NCI-H774 (cell line): ENCODE data around the gene DNASE1L1.

Source experiments
- DNase-seq: peaks from one replicate; lab custom pipeline; 2025; lab: John Stamatoyannopoulos, UW

DNASE1L1 gene

DNA sequence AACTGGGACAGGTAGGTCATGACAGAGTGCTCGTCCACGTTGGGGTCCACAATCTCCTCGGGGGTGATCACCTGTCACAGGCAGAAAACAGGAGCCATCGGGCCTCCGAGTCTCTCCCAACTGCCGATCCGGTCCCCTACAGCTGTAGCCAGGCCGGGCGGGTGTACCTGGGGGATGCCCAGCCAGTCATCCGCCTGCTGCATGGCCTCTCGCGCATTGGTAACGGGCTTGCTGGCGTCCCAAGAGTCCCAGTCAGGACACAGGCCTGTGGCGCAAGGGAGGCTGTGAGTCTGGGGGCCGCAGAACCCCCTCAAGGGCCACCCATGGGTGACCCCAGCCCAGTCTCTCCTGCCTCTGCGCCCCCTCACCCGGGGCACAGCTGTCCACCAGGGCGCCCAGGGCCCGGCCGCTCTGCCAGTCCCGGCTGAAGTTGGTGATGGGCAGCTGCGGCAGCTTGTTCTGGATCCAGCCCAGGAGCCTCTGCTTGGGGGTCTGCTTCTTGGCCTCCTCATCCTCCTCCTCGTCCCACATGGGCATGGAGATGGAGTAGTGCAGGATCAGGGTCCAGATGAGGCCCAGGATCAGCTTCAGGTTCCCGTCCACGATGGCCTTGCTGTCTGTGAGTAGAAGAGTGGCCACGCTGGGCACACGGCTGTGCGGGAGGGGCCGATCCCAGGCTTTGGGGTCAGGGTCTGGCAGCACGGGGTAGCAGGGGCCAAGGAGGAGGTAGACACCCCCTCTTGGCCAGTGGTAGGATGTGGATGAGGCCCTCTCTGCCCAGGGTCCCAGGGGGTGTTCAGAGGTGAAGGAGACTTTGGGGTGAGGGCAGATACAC lies 41.4 kb downstream of the DNASE1L1 start:
- no peak for DNase-seq

DNA sequence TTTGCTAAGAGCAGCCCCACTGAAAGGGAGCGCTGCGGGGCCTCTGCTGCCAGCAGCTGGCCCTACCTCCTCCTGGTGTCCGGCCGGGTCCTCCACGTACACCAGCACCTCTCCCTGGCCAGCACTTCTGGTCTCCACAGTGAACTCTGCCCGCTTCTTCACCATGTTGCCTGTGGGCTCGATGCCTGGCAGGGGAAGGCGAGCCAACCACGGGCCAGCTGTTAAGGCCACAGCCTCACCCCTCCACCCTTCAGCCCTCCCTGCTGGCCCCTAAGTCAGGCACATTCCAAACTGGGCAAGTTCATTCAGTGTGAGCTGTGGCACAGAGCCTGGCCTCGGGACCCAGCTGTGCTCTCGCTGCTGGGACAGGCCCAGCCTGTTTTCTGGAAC lies 42.4 kb downstream of the DNASE1L1 start:
- DNase-seq = no peak

DNA sequence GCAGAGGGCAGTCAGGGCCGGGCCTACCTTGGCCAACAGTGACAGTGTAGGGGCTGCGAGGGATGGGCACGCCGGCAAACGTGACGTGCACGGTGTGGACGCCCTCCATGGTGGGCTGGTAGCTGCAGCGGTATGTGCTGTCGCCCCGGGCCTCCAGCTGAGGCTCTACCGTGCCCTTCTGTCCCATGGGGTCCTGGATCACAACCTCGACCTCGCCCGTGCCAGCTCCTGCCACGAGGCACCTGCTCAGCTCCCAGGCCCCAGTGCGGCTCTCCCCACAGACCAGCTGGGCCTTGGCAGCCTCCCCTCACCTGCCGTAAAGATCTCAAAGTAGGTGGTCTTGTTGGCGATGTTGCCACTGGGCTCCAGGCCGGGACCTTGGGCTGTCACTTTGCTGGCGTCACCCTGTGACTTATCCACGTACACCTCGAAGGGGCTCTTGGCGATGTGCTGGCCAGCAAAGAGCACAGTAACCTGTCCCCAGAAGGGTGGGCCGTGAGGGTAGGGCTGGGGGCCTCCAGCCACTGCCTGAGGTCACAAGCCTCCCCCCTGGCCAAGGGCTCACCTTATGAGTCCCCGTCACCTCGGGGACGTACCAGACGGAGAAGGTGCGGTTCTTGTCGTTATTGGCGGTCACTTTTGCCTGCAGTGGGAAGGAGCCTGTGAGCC lies 42.9 kb downstream of the DNASE1L1 start:
- DNase-seq = no peak

DNA sequence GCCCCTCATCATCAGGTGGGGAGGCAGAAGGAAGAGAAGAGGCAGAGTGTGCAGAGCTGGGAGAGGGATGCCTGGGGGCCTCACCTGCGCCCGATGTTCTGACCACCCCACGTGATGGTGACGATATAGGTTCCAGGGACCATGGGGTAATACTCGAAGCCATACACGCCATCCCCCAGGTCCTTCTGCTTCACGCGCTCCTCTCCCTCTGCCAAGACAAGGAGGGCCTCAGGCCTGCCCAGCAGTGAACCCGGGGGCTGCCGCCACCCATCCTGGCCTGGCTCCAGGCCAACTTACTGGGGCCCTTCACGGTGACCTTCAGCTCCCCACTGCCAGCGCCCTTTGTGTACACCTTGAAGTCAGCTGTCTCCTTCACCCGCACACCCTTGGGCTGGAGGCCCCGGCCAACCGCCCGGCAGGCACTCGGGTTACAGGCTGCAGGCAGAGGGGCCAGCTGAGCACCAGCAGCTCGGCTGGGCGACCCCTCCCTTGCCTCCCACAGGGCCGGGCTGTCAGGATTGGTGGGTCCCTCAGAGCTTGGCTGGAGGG lies 43.9 kb downstream of the DNASE1L1 start:
- DNase-seq = no peak

DNA sequence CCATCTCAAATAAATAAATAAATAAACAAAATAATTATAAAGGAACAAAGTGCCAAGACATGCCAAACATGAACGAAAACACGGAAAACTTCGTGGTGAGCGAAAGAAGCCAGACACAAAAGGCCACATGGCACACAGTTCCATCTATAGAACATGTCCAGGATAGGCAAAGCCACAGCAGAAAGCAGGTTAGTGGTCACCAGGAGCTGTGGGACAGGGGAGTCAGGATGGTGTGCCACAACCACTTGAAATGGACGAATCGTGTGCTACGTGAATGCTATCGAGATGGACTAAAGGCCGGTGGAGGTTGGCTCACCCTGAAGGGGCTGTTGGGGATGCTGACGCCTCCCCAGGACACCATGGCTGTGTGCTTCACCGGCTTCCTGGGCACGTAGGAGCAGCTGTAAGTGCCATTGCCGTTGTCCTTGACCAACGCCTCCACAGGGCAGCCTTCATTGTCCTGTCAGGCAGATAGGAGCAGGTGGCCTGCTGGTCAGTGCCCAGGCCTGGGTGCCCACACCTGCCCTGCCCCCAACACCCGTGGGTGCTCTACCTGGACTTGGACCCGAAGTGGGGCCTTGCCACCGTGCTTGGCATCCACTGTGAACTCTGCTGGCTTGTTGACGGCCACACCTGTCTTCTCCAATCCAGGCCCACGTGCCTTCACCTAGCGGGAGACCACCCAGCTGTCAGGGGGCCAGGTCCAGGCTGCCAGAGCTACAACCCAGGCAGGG lies 45.2 kb downstream of the DNASE1L1 start:
- no peak for DNase-seq

DNA sequence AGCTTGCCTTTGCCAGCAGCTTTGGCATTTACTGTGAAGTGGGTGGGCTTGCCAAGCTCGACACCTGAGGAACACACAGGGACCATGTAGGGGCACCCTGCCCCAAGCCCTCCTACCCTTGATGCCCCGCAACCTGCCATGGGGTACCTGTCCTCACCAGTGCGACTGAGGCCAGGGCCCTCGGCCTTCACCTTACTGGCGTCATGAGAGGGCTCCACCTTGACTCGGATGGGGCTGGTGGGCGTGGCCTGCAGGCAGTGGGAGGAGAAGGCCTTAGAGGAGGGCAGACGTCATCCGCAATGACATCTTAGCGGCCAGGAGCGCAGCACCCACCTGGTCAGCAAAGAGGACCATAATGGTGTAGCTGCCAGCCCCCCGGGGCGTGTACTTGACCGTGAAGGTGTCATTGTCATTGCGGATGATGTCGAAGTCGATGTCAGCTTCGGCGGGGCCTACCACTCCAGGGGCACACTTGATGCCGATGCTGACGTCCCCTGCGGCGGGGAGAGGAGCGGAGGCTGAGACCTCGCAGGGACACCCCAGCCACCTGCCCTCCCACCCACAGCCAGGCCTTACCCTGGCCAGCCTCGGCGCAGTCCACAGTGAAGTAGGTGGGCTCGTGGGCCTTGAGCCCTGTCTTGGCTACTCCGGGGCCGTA lies 46.8 kb downstream of the DNASE1L1 start:
- DNase-seq = no peak

DNA sequence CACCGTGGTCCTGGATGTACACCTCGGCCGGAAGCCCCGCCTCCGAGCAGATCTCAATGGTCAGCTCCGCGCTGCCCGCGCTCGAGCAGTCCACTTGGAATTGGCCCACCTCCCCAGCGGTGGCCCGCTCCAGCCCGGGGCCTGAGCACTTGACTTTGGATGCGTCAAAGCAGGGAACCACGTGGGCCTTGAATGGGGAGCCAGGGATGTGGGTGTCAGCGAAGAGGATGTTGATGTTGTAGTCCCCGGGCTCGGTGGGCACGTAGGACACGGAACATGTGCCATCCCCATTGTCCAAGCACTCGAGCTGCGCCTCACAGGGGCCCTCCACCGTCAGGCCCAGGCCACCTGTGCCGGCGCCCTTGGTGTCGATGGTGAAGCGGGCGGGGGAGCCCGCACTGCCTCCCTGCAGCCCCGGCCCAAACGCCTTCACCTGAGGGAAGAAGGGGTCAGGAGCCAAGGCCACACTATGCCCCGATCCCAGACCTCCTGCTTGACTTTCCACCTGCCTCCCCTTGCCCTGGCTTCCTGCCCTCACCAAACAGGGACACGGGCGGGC lies 48.8 kb downstream of the DNASE1L1 start:
- no peak for DNase-seq

DNA sequence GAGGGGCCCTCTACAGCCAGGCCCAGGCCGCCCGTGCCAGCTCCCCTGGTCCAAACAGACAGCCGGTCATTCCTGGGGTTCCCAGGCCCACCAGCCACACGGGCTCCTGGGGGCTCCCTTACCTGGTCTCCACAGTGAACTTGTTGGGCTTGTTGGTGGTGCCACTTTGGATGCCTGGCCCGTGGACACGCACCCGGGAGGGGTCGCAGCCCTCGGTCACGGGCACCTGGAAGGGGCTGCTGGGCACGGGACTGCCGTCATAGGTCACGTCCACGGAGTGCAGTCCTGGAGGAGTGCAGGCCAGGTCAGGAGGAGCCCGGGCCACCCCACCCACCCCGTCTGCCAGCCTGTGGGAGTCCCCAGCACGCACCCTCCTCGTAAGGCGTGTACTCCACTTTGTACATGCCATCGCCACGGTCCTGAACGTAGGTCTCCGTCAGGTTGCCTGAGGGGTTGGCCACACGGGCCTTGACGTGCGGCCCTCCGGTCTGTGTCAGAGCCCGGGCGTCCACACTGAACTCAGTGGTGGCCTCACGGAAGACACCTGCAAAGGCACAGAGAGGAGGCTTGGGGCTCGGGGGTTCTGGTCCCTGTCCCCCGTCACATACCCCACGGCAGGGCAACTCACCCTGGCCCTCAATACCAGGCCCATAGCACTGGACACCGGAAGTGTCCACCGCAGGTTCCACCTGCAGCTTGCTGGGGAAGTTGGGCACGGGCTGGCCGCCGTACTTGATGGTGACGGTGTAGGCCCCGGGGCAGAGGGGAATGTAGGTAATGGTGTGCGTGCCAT lies 49.5 kb downstream of the DNASE1L1 start:
- DNase-seq = no peak

DNA sequence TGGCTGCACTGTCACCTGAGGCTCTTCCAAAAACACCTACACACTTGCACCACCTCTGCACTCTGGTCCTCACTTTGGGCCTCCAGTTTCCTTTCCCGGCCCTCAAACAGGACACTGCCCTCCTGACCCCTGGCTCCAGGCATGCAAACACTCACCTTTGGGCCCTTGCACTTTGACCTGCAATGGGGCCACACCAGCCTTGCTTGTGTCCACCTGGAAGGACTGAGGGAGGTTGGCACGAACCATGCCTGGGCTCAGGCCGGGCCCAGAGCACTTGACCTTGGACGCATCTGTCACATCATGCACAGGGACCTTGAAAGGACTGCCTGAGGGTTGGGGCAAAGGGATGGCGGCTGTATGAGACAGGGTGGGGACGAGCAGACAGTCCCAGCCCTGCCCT lies 50.2 kb downstream of the DNASE1L1 start:
- no peak for DNase-seq

DNA sequence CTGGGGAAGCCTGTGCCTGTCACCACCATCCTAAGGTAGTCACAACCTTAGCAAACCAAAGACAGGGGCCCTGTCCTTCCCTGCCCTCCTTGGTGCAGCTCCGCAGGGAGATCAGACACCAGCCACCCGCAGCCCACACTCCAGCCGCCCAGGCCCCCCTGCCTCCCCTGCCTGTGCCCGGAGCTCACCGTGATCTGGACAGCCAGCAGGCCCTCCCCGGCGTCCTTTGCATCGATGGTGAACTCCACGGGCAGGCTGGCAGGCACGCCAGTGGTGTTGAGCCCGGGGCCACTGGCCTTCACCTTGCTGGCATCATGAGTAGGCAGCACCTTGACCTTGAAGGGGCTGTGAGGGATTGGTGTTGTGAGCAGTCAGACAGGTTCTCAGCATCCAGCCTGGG lies 51.0 kb downstream of the DNASE1L1 start:
- no peak for DNase-seq

DNA sequence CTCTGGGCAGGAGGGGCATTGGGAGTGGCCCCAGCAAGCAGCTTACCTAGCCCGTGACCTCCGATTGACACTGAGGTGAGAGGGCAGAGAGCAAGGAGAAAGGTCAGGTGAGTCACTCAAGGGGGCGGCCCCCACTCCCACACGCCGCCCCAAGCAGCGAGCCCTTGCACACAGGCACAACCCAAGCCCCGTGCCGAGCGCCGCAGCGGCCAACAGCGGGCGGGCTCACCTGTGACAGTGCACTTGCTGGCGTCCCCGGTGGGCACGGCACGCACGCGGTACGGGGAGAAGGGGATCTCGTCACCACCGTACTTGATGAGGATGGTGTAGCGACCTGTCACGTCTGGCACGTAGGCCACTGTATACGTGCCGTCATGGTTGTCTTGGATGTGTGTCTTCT lies 51.8 kb downstream of the DNASE1L1 start:
- no peak for DNase-seq

DNA sequence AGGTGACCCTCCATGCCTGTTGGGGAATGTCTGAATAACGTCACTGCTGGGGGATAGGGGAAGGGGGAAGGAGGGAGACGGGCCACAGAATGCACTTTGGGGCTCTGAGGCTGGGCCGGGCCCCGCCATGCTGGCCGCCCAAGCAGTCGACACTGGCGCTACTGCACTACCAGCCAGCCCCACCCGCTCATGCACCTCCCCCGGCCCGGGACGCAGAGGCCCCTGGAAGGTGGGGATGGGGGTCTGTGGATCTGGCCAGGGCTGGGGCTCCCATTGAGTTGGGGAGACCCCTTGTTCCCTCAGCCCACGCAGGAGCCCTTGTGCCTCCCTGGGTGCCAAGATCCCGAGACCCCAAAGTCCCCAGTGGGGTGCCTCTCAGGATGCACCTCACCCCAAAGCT lies 52.5 kb downstream of the DNASE1L1 start:
- DNase-seq = no peak

DNA sequence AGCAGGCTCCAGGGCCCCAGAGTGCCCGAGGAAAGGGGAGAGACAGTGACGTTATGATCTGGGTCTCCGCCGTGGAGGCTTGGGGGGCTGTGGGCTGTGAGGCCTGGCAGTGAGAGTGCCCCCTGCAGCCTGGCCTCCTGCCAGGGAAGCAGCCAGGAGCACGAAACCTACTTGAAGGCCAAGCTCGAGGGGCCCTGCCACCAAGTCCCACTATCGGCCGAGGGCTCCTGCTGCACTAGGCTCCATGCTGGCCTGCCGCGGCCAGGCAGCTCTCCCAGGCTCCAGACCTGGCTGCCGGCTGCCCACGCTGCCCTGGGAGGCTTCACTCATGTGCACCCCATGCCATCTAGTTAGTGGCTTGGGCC lies 53.3 kb downstream of the DNASE1L1 start:
- no peak for DNase-seq

DNA sequence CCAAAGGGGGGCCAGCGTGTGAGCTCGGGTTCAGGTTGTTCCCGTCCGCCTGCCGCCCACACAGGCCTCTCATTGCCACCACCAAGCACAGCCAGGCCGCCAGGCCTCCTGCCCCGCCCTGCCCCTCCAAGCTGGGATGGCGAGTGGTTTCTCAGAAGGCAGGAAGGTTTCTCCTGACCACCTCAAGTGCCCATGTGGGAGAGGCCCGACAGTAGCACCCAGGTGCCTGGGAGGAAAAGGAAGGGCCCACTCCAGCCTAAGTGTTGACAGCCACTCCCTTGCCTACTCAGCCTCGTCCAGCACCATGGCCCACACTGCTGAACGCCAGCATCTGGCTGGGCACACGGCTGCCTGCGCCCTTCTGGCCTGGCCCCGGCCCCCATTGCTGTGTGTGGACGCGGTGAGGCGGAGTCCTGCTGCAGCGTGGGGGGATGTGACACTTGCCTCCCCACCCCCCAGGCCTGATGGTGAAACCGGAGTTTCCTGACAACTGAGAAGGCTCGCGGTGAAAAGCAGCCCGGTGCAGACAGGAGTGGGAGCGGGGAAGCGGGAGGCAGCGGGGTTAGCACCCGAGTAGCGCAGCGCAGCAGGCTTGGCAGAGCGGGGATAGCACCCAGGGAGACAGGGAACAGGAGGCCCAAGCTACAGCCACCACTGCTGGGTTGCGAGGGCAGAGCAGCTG lies 53.8 kb downstream of the DNASE1L1 start:
- DNase-seq = no peak

DNA sequence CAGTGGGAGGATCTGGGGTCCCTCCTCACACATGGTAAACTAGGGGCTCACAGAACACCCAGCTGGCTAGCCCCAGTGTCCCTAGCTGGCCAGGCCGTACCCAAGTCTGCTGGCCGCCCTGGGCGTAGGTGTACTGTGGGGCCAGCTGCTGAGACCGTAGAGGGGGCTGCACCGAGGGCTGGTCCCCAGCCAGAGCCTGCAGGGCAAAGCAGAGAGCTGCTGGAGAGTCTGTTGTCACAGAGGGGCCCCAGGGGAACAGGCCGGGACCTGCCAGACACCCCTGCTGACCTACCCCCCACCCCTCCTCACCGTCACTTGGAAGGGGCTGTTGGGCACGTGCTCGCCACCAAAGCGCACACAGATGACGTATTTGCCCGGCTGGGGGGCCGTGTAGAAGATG lies 54.5 kb downstream of the DNASE1L1 start:
- DNase-seq = no peak

DNA sequence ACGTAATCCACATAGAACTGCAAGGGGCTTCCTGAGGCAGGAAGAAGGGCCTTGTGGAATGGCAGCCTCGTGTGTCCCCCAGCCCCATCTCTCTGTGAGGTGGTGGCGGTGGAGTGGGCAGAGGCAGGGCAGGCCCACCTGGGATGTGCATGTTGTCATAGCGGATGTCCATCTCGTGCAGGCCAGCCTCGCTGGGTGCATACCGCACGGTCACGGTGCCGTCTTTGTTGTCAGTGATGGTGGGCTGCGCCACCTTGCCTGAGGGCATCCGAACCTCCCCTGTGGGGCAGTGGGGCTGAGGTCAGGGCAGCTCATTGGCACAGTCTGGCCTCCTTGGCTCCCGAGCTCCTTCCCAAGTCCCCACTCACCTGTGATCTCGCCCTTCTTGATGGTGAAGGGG lies 55.0 kb downstream of the DNASE1L1 start:
- DNase-seq = no peak

DNA sequence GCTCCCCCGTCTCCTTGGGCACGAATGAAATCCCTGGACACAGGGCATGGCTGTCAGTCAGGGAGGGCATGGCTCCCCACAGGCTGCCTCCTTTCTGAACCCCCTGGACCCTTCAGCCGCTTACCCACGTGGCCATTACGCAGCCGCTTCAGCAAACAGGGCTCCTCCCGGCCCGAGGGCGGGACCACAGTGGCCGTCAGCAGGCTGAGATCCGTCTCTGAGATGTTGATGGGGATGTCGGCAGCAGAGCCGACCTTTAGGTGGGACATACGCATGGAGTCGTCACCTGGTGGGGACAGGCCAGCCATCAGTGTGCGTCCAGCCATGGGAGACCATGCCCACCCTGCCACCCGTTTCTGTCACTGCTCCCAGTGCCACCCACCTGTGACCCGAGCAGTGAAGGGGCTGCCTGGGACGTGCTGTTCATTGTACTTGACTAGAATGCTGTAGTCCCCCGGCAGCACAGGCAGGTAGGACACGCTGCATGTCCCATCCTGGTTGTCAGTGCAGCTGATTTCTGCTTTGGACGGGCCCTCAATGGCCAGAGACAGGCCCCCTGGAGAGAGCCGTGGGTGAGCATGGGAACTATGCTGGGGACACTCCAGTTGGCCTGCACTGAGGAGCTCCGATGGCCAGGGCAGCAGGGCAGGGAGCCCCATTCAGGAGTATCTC lies 55.7 kb downstream of the DNASE1L1 start:
- DNase-seq = no peak

DNA sequence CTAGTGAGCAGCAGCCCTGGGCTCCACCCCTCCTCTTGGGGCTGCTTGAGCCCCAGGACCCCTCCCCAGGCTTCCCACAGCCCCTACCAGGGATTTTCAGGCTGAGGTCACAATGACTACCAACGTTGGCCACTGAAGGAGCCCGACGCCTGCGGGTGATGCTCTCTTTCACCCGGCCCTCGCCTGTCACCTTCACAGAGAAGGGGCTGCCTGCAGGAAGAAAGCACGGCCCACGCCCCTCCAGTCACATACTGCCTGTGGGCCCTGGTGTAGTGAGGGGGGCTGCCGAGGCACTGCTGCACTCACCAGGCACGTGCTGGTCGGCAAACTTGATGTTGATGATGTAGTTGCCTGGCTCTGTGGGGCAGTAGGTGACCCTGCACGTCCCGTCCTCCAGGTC lies 56.6 kb downstream of the DNASE1L1 start:
- no peak for DNase-seq

DNA sequence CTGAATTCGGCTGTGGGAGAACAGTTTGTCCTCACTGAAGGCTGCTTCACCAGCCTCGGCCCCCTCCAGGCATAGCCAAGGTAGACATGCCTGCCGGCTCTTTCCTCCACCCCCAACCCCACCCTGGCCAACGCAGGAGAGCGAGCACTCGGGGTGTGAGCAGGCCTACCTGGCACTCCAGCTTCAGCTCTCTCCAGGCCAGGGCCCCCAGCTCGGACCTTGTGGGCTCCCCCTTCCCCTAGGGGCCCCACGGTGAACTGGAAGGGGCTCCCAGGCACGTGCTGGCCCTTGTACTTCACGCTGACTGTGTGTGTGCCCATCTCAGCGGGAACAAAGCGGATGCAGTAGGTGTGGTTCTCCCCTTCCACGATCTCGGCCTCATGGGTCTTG lies 57.0 kb downstream of the DNASE1L1 start:
- DNase-seq = no peak
